GM12891 (cell line): ENCODE results near the gene SLC25A26.

ENCODE experiments used
- PAX5 ChIP-seq: IDR thresholded peaks from 2 replicates; pipeline ENCODE4 v1.6.1; 2011; ENCODE audit warnings: low read length, moderate library complexity, mild to moderate bottlenecking; ENCODE audit not compliant: insufficient read depth, severe bottlenecking
- POLR2A ChIP-seq: IDR thresholded peaks from 2 replicates; pipeline ENCODE4 v1.6.1; 2011; ENCODE audit warnings: low read depth, low read length, control low read depth

- TF ChIP-seq PAX5 (no peak), POLR2A (no peak)
Observed at GRCh38 chr3:66425032-66425431, 204.2 kb downstream of the SLC25A26 start.
